Measurements from ENCODE around the gene CHAF1B. TPM values are rescaled to one million over a fixed set of nuclear protein-coding genes. Genes with fewer than 3 reads are reported as not detected.

CHAF1B gene
- total RNA-seq, 1 experiment from 2014 or later = 20.7 TPM

DNA sequence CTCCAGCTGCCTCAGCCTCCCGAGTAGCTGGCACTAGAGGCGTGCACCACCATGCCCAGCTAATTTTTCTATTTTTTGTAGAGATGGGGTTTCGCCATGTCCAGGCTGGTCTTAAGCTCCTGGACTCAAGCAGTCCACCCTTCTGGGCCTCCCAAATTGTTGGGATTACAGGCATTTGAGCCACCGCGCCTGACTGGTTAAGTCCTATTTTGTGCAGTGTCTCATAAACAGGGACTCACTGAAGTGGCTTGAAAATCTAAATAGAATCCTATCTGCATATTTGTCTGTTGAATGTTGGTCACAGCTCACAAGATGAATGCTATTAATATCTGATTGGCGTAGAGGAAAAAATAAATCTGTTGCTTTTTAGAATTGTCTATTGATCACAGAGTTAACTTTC is 5.9 kb upstream of the CHAF1B start:
- ATAC-seq = no peak
- CTCF ChIA-PET = interaction anchor here (0.6 to 1.3 kb wide), 4 partner anchors 11 to 251 kb away, joined by 3 to 6 read pairs (median 4); no protein-coding TSS in a partner anchor
- Mint-ChIP-seq H3K4me3 (no peak overlapping the region), H3K9me3 (no peaks in the 10 kb centered on the region), H3K27ac (0 out of 2 replicates have a peak overlapping the region, but pooled peaks have one; percentile 7), H3K27me3 (ENCODE audit: low read depth) (no peaks in the 10 kb centered on the region), H3K36me3 (peaks cover 19% of the 10 kb centered on the region), H3K4me1 (no peaks in the 10 kb centered on the region)
- no peak for DNase-seq (ENCODE audit: low spot score)
- TF ChIP-seq ATF2 (CRISPR knock-in tag; IDR thresholded peaks at IDR 0.05; ENCODE audit: borderline replicate concordance, low read depth) (no peak), SMAD3 (CRISPR knock-in tag; IDR thresholded peaks at IDR 0.05; ENCODE audit: borderline replicate concordance) (no peak), JUN (CRISPR knock-in tag; IDR thresholded peaks at IDR 0.05) (no peak), ZNF121 (CRISPR knock-in tag; IDR thresholded peaks at IDR 0.05) (no peak), ATF1 (CRISPR knock-in tag; IDR thresholded peaks at IDR 0.05) (no peak), TP53 (CRISPR knock-in tag; IDR thresholded peaks at IDR 0.05) (no peak), CTCF (IDR thresholded peaks at IDR 0.05) (no peak), KAT7 (CRISPR knock-in tag; IDR thresholded peaks at IDR 0.05; ENCODE audit: borderline replicate concordance) (no peak), CREM (CRISPR knock-in tag; IDR thresholded peaks at IDR 0.05) (no peak), SMAD4 (CRISPR knock-in tag; IDR thresholded peaks at IDR 0.05) (no peak), ERG (CRISPR knock-in tag; IDR thresholded peaks at IDR 0.05) (no peak), ESRRA (CRISPR knock-in tag; IDR thresholded peaks at IDR 0.05; ENCODE audit: borderline replicate concordance) (no peak), EMX1 (CRISPR knock-in tag; IDR thresholded peaks at IDR 0.05) (no peak), ZNF512 (CRISPR knock-in tag; IDR thresholded peaks at IDR 0.05; ENCODE audit: borderline replicate concordance) (no peak)
- TF ChIP-seq, protein P1, sequence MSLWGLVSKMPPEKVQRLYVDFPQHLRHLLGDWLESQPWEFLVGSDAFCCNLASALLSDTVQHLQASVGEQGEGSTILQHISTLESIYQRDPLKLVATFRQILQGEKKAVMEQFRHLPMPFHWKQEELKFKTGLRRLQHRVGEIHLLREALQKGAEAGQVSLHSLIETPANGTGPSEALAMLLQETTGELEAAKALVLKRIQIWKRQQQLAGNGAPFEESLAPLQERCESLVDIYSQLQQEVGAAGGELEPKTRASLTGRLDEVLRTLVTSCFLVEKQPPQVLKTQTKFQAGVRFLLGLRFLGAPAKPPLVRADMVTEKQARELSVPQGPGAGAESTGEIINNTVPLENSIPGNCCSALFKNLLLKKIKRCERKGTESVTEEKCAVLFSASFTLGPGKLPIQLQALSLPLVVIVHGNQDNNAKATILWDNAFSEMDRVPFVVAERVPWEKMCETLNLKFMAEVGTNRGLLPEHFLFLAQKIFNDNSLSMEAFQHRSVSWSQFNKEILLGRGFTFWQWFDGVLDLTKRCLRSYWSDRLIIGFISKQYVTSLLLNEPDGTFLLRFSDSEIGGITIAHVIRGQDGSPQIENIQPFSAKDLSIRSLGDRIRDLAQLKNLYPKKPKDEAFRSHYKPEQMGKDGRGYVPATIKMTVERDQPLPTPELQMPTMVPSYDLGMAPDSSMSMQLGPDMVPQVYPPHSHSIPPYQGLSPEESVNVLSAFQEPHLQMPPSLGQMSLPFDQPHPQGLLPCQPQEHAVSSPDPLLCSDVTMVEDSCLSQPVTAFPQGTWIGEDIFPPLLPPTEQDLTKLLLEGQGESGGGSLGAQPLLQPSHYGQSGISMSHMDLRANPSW (CRISPR knock-in tag; conservative IDR thresholded peaks at IDR 0.05; ENCODE audit: low read depth) = no peak
- TF ChIP-seq, protein P2, sequence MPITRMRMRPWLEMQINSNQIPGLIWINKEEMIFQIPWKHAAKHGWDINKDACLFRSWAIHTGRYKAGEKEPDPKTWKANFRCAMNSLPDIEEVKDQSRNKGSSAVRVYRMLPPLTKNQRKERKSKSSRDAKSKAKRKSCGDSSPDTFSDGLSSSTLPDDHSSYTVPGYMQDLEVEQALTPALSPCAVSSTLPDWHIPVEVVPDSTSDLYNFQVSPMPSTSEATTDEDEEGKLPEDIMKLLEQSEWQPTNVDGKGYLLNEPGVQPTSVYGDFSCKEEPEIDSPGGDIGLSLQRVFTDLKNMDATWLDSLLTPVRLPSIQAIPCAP (CRISPR knock-in tag; IDR thresholded peaks at IDR 0.05) = no peak
- TF ChIP-seq, protein P3, sequence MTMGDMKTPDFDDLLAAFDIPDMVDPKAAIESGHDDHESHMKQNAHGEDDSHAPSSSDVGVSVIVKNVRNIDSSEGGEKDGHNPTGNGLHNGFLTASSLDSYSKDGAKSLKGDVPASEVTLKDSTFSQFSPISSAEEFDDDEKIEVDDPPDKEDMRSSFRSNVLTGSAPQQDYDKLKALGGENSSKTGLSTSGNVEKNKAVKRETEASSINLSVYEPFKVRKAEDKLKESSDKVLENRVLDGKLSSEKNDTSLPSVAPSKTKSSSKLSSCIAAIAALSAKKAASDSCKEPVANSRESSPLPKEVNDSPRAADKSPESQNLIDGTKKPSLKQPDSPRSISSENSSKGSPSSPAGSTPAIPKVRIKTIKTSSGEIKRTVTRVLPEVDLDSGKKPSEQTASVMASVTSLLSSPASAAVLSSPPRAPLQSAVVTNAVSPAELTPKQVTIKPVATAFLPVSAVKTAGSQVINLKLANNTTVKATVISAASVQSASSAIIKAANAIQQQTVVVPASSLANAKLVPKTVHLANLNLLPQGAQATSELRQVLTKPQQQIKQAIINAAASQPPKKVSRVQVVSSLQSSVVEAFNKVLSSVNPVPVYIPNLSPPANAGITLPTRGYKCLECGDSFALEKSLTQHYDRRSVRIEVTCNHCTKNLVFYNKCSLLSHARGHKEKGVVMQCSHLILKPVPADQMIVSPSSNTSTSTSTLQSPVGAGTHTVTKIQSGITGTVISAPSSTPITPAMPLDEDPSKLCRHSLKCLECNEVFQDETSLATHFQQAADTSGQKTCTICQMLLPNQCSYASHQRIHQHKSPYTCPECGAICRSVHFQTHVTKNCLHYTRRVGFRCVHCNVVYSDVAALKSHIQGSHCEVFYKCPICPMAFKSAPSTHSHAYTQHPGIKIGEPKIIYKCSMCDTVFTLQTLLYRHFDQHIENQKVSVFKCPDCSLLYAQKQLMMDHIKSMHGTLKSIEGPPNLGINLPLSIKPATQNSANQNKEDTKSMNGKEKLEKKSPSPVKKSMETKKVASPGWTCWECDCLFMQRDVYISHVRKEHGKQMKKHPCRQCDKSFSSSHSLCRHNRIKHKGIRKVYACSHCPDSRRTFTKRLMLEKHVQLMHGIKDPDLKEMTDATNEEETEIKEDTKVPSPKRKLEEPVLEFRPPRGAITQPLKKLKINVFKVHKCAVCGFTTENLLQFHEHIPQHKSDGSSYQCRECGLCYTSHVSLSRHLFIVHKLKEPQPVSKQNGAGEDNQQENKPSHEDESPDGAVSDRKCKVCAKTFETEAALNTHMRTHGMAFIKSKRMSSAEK (CRISPR knock-in tag; IDR thresholded peaks at IDR 0.05; ENCODE audit: borderline replicate concordance) = no peak
- POLR2A ChIA-PET = interaction anchor here (0.7 kb wide), 1 partner anchor 41 kb away, joined by 6 read pairs; no protein-coding TSS in a partner anchor

Data from WTC11 (cell line).